OCI-LY7 (cell line): ENCODE results near the gene HIVEP3. TPM values are rescaled to one million over a fixed set of nuclear protein-coding genes. Genes with fewer than 3 reads are reported as not detected.

Experiments
- BruUV-seq: library from RNA; stranded (reverse); fragments of 400-500 nt; replicated peaks from 2 replicates; lab custom pipeline; 2021; lab: Mats Ljungman, UMichigan
- CTCF ChIA-PET: fragments of 300-600 bp; sonication (Branson Sonifier 250); formaldehyde crosslinking; loops from one replicate; lab custom pipeline; 2022; ENCODE audit warnings: antibody characterized with exemption; ENCODE audit not compliant: unreplicated experiment; lab: Charles Lee
- POLR2A ChIA-PET: fragments of 300-600 bp; sonication (Branson Sonifier 250); formaldehyde crosslinking; loops from one replicate; lab custom pipeline; 2022; ENCODE audit warnings: antibody characterized with exemption; lab: Charles Lee
- DNase-seq: peaks from one replicate; pipeline ENCODE4 v3.0.0-alpha.2; 2015; ENCODE audit warnings: low spot score
- H2AFZ ChIP-seq: fragments of 200-600 bp; sonication (generic), shearing (Covaris generic); 2 replicates; pipeline ENCODE4 v1.6.1; 2014; ENCODE audit warnings: mild to moderate bottlenecking, antibody characterized with exemption, low read length, moderate library complexity
- H3K27ac ChIP-seq: fragments of 200-600 bp; sonication (generic); 2 replicates; pipeline ENCODE4 v1.5.1; 2014; ENCODE audit warnings: mixed run types, low read depth, mild to moderate bottlenecking, moderate library complexity, low read length, inconsistent platforms; ENCODE audit not compliant: poor library complexity, severe bottlenecking
- H3K36me3 ChIP-seq: fragments of 200-600 bp; sonication (generic); 2 replicates; pipeline ENCODE4 v1.6.1; 2014; ENCODE audit warnings: mild to moderate bottlenecking, antibody characterized with exemption, low read length, moderate library complexity, mixed read lengths; ENCODE audit not compliant: insufficient read depth
- H3K4me1 ChIP-seq: fragments of 200-600 bp; sonication (generic); 2 replicates; pipeline ENCODE4 v1.5.1; 2014; ENCODE audit warnings: mild to moderate bottlenecking, low read length; ENCODE audit not compliant: insufficient read depth, poor library complexity, severe bottlenecking
- H3K4me2 ChIP-seq: fragments of 200-600 bp; sonication (generic); 2 replicates; pipeline ENCODE4 v1.6.1; 2014; ENCODE audit warnings: mild to moderate bottlenecking, low read length
- H3K4me3 ChIP-seq: fragments of 200-600 bp; sonication (generic); 2 replicates; pipeline ENCODE4 v1.5.1; 2014; ENCODE audit warnings: mild to moderate bottlenecking, low read depth, low read length; ENCODE audit not compliant: poor library complexity, severe bottlenecking
- H3K79me2 ChIP-seq: fragments of 200-600 bp; sonication (generic); 2 replicates; pipeline ENCODE4 v1.6.1; 2016; ENCODE audit warnings: low read depth, mild to moderate bottlenecking, low read length, moderate library complexity, mixed read lengths; ENCODE audit not compliant: insufficient read depth
- H3K9me2 ChIP-seq: fragments of 200-600 bp; sonication (generic); 2 replicates; pipeline ENCODE4 v1.6.1; 2016; ENCODE audit warnings: mild to moderate bottlenecking, low read length, mixed read lengths; ENCODE audit not compliant: insufficient read depth
- H3K9me3 ChIP-seq: fragments of 200-600 bp; sonication (generic); 2 replicates; pipeline ENCODE4 v1.6.1; 2014; ENCODE audit warnings: mild to moderate bottlenecking, mixed run types, low read length, mixed read lengths
- H4K20me1 ChIP-seq: fragments of 200-600 bp; sonication (generic); 2 replicates; pipeline ENCODE4 v1.6.1; 2014; ENCODE audit warnings: mild to moderate bottlenecking, antibody characterized with exemption, low read length, moderate library complexity, mixed read lengths; ENCODE audit not compliant: insufficient read depth
- CTCF ChIP-seq: fragments of 200-600 bp; sonication (generic); conservative IDR thresholded peaks from 2 replicates; pipeline ENCODE4 v1.5.1; 2014; ENCODE audit warnings: mild to moderate bottlenecking, antibody characterized with exemption, low read length, moderate library complexity, mixed read lengths
- EZH2phosphoT487 ChIP-seq: fragments of 200-600 bp; sonication (generic); IDR thresholded peaks from 2 replicates; pipeline ENCODE4 v1.6.1; 2018; ENCODE audit warnings: low read depth, borderline replicate concordance, mild to moderate bottlenecking, mixed run types, antibody characterized with exemption, low read length, moderate library complexity, mixed read lengths
- intact Hi-C: fragments of 100-400 bp; cut with micrococcal nuclease; formaldehyde crosslinking; loops from one replicate; pipeline ENCODE4 v1.10.0; 2022; ENCODE audit not compliant: unreplicated experiment
- total RNA-seq, 2 experiments: library from RNA; depleted of rRNA in 1 of 2; stranded (reverse); fragments of >200 nt in 1 of 2; shearing (Covaris generic) in 1 of 2; gene quantifications; 2 replicates each; pipeline ENCODE4 v1.2.3, GENCODE V29; 2014 to 2022

The HIVEP3 gene
- total RNA-seq, 2 experiments from 2014 or later = 0.53 to 0.60 TPM

- Histone ChIP-seq H3K36me3 (no peaks in the 10 kb centered on the region), H3K79me2 (no peaks in the 10 kb centered on the region), H3K9me3 (no peaks in the 10 kb centered on the region), H3K4me2 (peak overlapping the region; percentile 24; the same call in 1 of the 2 replicates), H2AFZ (no peak overlapping the region), H3K27ac (no peak overlapping the region), H3K4me3 (no peak overlapping the region), H3K9me2 (no peaks in the 10 kb centered on the region), H3K4me1 (no peaks in the 10 kb centered on the region), H4K20me1 (no peaks in the 10 kb centered on the region)
- peak; percentile 54 for DNase-seq
- intact Hi-C loops = loop anchor here (1.0 to 10.0 kb wide), 2 partner anchors 58 to 348 kb away; no protein-coding TSS in a partner anchor
- CTCF ChIA-PET = no interaction called here
- POLR2A ChIA-PET = no interaction called here
- TF ChIP-seq CTCF (peak; percentile 86), EZH2phosphoT487 (no peak)
- BruUV-seq = no TSS peak
These were observed 402.3 kb downstream of the HIVEP3 start for GRCh38 chr1:41516168-41517061.

- intact Hi-C loops = loop anchor here (1.0 to 10.0 kb wide), 2 partner anchors 59 to 349 kb away; no protein-coding TSS in a partner anchor
- no peak overlapping the region for H3K4me2 ChIP-seq
- POLR2A ChIA-PET = no interaction called here
These were observed 402.9 kb downstream of the HIVEP3 start for GRCh38 chr1:41515778-41516167.

More at GRCh38 chr1:41515778-41516167, 402.9 kb downstream of the HIVEP3 start:
- H3K9me3 ChIP-seq = no peaks in the 10 kb centered on the region
- no peaks in the 10 kb centered on the region for H3K79me2 ChIP-seq
- H3K4me3 ChIP-seq = no peak overlapping the region
- H3K36me3 ChIP-seq = no peaks in the 10 kb centered on the region
- DNase-seq = no peak
- CTCF ChIA-PET = no interaction called here
- H3K27ac ChIP-seq = no peak overlapping the region
- TF ChIP-seq CTCF (no peak), EZH2phosphoT487 (no peak)
- no peaks in the 10 kb centered on the region for H3K9me2 ChIP-seq
- no TSS peak for BruUV-seq
- no peak overlapping the region for H2AFZ ChIP-seq
- H4K20me1 ChIP-seq = no peaks in the 10 kb centered on the region
- no peaks in the 10 kb centered on the region for H3K4me1 ChIP-seq
